Thyroid gland (tissue), 4 donors: ENCODE results near the gene PAX3. TPM values are rescaled to one million over a fixed set of nuclear protein-coding genes. Genes with fewer than 3 reads are reported as not detected.

ENCODE experiments used
- DNase-seq, 2 donors: peaks; one replicate each; pipeline ENCODE4 v3.0.0-alpha.2; 2019
- H3K27ac ChIP-seq, 3 donors: fragments of 200-600 bp; sonication (generic); 1 replicate in 2 of 3; 2 replicates in 1 of 3; pipeline ENCODE4 v1.5.1; 2016 to 2019; ENCODE audit warnings: mild to moderate bottlenecking in 1 of 3, moderate library complexity in 1 of 3
- H3K27me3 ChIP-seq: fragments of 200-600 bp; sonication (generic); one replicate; pipeline ENCODE4 v1.5.1; 2019
- H3K36me3 ChIP-seq, 2 donors: fragments of 200-600 bp; sonication (generic); one replicate each; pipeline ENCODE4 v1.5.1; 2016 to 2019
- H3K4me1 ChIP-seq, 2 donors: fragments of 200-600 bp; sonication (generic); one replicate each; pipeline ENCODE4 v1.5.1; 2017 to 2019
- H3K4me3 ChIP-seq, 3 donors: fragments of 200-600 bp; sonication (generic); replicated peaks in 1 of 3; 1 replicate in 2 of 3; 2 replicates in 1 of 3; pipeline ENCODE4 v1.5.1; 2016; ENCODE audit warnings: mild to moderate bottlenecking in 1 of 3
- H3K9me3 ChIP-seq: fragments of 200-600 bp; sonication (generic); one replicate; pipeline ENCODE4 v1.5.1; 2017
- CTCF ChIP-seq, 6 experiments: fragments of 200-600 bp in 3 of 6; fragments of 450-650 bp in 3 of 6; sonication (generic) in 3 of 6; IDR thresholded peaks; one replicate each; pipeline ENCODE4 v1.5.1; 2016 to 2019; ENCODE audit warnings: antibody characterized with exemption in 6 of 6, mild to moderate bottlenecking in 2 of 6, inconsistent platforms in 1 of 6, moderate library complexity in 1 of 6
- POLR2A ChIP-seq, 2 donors: fragments of 450-650 bp; IDR thresholded peaks; one replicate each; pipeline ENCODE4 v1.6.1; 2017; ENCODE audit warnings: antibody characterized with exemption in 2 of 2, mild to moderate bottlenecking in 2 of 2, moderate library complexity in 1 of 2
- WGBS, 2 donors: methylation state at CpG; one replicate each; pipeline ENCODE4 v1.1.5; 2017; 5-methylcytosine and 5-hydroxymethylcytosine counted together
- intact Hi-C: fragments of 100-400 bp; cut with DNase I; formaldehyde crosslinking; loops from one replicate; pipeline ENCODE4 v1.15.1; 2023
- total RNA-seq, 4 donors: library from RNA; depleted of rRNA; stranded (reverse); fragments of >200 nt; gene quantifications; one replicate each; pipeline ENCODE4 v1.2.3, GENCODE V29; 2016

Gene PAX3
- total RNA-seq, 4 donors from 2014 or later: not detected

GRCh38 chr2:222193328-222193983, 105.3 kb downstream of the PAX3 start:
- TF ChIP-seq POLR2A (IDR thresholded peaks at IDR 0.05) (no peak), CTCF (IDR thresholded peaks at IDR 0.05) (no peak)
- intact Hi-C loops: no loop called here

GRCh38 chr2:222180619-222181018, 118.2 kb downstream of the PAX3 start:
- H3K4me1 ChIP-seq: no peaks in the 10 kb centered on the region
- H3K9me3 ChIP-seq: no peaks in the 10 kb centered on the region
- no peaks in the 10 kb centered on the region for H3K27me3 ChIP-seq
- H3K27ac ChIP-seq: no peak overlapping the region
- DNase-seq: no peak
- H3K4me3 ChIP-seq: no peak overlapping the region
- 70 to 80% methylated on average over 1 of the region's 1 CpG for WGBS, 2 donors
- no peaks in the 10 kb centered on the region for H3K36me3 ChIP-seq
- TF ChIP-seq CTCF (IDR thresholded peaks at IDR 0.05): no peak
- TF ChIP-seq POLR2A (IDR thresholded peaks at IDR 0.05): no peak
- intact Hi-C loops: no loop called here

More at GRCh38 chr2:222193328-222193983, 105.3 kb downstream of the PAX3 start:
- DNase-seq: no peak
- Histone ChIP-seq H3K27ac (no peak overlapping the region), H3K9me3 (no peaks in the 10 kb centered on the region), H3K27me3 (no peaks in the 10 kb centered on the region), H3K4me3 (no peak overlapping the region), H3K36me3 (no peaks in the 10 kb centered on the region), H3K4me1 (no peaks in the 10 kb centered on the region)
- WGBS, 2 donors: 45 to 47% methylated on average over 5 of the region's 5 CpGs

- Histone ChIP-seq H3K4me3 (no peak overlapping the region), H3K27ac (no peak overlapping the region)
- TF ChIP-seq CTCF (IDR thresholded peaks at IDR 0.05) (no peak), POLR2A (IDR thresholded peaks at IDR 0.05) (no peak)
These were observed 119.2 kb downstream of the PAX3 start for GRCh38 chr2:222179592-222179991.

GRCh38 chr2:222178450-222178849, 120.3 kb downstream of the PAX3 start:
- Histone ChIP-seq H3K36me3 (no peaks in the 10 kb centered on the region), H3K9me3 (no peaks in the 10 kb centered on the region), H3K27ac (no peak overlapping the region), H3K27me3 (no peaks in the 10 kb centered on the region), H3K4me1 (no peaks in the 10 kb centered on the region), H3K4me3 (no peak overlapping the region)
- TF ChIP-seq POLR2A (IDR thresholded peaks at IDR 0.05) (no peak), CTCF (IDR thresholded peaks at IDR 0.05) (no peak)
- DNase-seq: no peak
- intact Hi-C loops: no loop called here
- WGBS, 2 donors: 51 to 64% methylated on average over 4 of the region's 4 CpGs

More at GRCh38 chr2:222179592-222179991, 119.2 kb downstream of the PAX3 start:
- no peaks in the 10 kb centered on the region for H3K4me1 ChIP-seq
- no peaks in the 10 kb centered on the region for H3K36me3 ChIP-seq
- H3K9me3 ChIP-seq: no peaks in the 10 kb centered on the region
- DNase-seq: no peak
- intact Hi-C loops: no loop called here
- H3K27me3 ChIP-seq: no peaks in the 10 kb centered on the region

- Histone ChIP-seq H3K4me3 (no peak overlapping the region), H3K27me3 (no peaks in the 10 kb centered on the region), H3K4me1 (no peaks in the 10 kb centered on the region), H3K27ac (no peak overlapping the region), H3K9me3 (no peaks in the 10 kb centered on the region), H3K36me3 (no peaks in the 10 kb centered on the region)
- DNase-seq: no peak
- intact Hi-C loops: no loop called here
- TF ChIP-seq POLR2A (IDR thresholded peaks at IDR 0.05) (no peak), CTCF (IDR thresholded peaks at IDR 0.05) (no peak)
- 57 to 63% methylated on average over 3 of the region's 3 CpGs for WGBS, 2 donors
These were observed 121.9 kb downstream of the PAX3 start for GRCh38 chr2:222176890-222177289.
